Brain microvascular endothelial cell (primary cell): ENCODE results near the gene QSOX2.

ENCODE experiments used
- DNase-seq: peaks from one replicate; pipeline ENCODE4 v3.0.0-alpha.2; 2020
- H3K27ac ChIP-seq: fragments of 250-450 bp; sonication (Bioruptor Pico); 2 replicates; pipeline ENCODE4 v1.5.1; 2020; ENCODE audit warnings: mild to moderate bottlenecking, moderate library complexity
- H3K27me3 ChIP-seq: fragments of 250-450 bp; sonication (Bioruptor Pico); replicated peaks from 2 replicates; pipeline ENCODE4 v1.5.1; 2020; ENCODE audit warnings: mild to moderate bottlenecking
- H3K36me3 ChIP-seq: fragments of 250-450 bp; sonication (Bioruptor Pico); replicated peaks from 2 replicates; pipeline ENCODE4 v1.5.1; 2020; ENCODE audit warnings: mild to moderate bottlenecking
- H3K4me3 ChIP-seq: 2 replicates; pipeline ENCODE4 v1.5.1; 2011; ENCODE audit warnings: low read depth, mild to moderate bottlenecking, control low read depth, low read length, moderate library complexity
- in situ Hi-C: cut with HindIII; loops from 2 replicates; pipeline ENCODE4 v1.10.0; 2017; ENCODE audit warnings: low sequenced_read_pairs, low pct_ligation_motif_present
- TF ChIP-seq, protein P1 (sequence below): IDR thresholded peaks from 2 replicates; pipeline ENCODE4 v1.5.1; 2011; ENCODE audit warnings: low read depth, mild to moderate bottlenecking, moderate library complexity, low read length, control low read depth, inconsistent platforms; ENCODE audit errors: missing control alignments

Gene QSOX2

DNA sequence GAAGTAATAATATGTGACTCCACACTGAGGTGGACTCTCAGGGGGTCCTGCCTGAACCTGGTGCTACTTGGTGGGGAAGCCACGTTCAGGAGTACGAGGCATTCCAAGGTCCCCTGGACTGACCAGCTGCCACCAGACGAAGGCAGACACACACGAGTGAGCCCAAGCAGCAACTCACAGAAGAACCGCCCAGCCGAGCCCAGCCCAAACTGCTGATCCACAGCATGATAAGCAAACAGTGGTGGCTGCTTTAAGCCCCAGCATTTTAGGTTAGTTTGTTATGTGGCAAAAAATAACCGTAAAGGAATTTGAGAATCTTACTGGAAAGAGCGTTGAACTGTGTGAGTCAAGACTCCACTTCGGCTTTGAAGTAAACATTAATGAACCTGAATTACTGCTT lies 31.9 kb downstream of the QSOX2 start:
- H3K4me3 ChIP-seq = no peak overlapping the region
- TF ChIP-seq, protein P1, sequence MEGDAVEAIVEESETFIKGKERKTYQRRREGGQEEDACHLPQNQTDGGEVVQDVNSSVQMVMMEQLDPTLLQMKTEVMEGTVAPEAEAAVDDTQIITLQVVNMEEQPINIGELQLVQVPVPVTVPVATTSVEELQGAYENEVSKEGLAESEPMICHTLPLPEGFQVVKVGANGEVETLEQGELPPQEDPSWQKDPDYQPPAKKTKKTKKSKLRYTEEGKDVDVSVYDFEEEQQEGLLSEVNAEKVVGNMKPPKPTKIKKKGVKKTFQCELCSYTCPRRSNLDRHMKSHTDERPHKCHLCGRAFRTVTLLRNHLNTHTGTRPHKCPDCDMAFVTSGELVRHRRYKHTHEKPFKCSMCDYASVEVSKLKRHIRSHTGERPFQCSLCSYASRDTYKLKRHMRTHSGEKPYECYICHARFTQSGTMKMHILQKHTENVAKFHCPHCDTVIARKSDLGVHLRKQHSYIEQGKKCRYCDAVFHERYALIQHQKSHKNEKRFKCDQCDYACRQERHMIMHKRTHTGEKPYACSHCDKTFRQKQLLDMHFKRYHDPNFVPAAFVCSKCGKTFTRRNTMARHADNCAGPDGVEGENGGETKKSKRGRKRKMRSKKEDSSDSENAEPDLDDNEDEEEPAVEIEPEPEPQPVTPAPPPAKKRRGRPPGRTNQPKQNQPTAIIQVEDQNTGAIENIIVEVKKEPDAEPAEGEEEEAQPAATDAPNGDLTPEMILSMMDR = no peak
- no peak for DNase-seq
- H3K27me3 ChIP-seq = no peaks in the 10 kb centered on the region
- H3K36me3 ChIP-seq = peaks cover 12% of the 10 kb centered on the region
- H3K27ac ChIP-seq = no peak overlapping the region
- in situ Hi-C loops = no loop called here

- DNase-seq = no peak
- peaks cover 12% of the 10 kb centered on the region for H3K36me3 ChIP-seq
- TF ChIP-seq, protein P1 = no peak
Measured at GRCh38 chr9:136212345-136212950, 33.2 kb downstream of the QSOX2 start.

GRCh38 chr9:136211441-136212344 lies 33.9 kb downstream of the QSOX2 start:
- Histone ChIP-seq H3K4me3 (no peak overlapping the region), H3K36me3 (peaks cover 12% of the 10 kb centered on the region), H3K27ac (no peak overlapping the region), H3K27me3 (no peaks in the 10 kb centered on the region)
- in situ Hi-C loops = no loop called here
- no peak for DNase-seq
- TF ChIP-seq, protein P1 = no peak

More at GRCh38 chr9:136212345-136212950, 33.2 kb downstream of the QSOX2 start:
- Histone ChIP-seq H3K27me3 (no peaks in the 10 kb centered on the region), H3K4me3 (no peak overlapping the region), H3K27ac (no peak overlapping the region)
- in situ Hi-C loops = no loop called here

- Histone ChIP-seq H3K36me3 (peaks cover 12% of the 10 kb centered on the region), H3K27me3 (no peaks in the 10 kb centered on the region), H3K4me3 (no peak overlapping the region), H3K27ac (no peak overlapping the region)
- in situ Hi-C loops = no loop called here
- DNase-seq = no peak
- TF ChIP-seq, protein P1 = no peak
Measured at GRCh38 chr9:136211006-136211405, 34.6 kb downstream of the QSOX2 start.

- Histone ChIP-seq H3K27me3 (no peaks in the 10 kb centered on the region), H3K4me3 (no peak overlapping the region), H3K27ac (no peak overlapping the region), H3K36me3 (peaks cover 12% of the 10 kb centered on the region)
- DNase-seq = no peak
- in situ Hi-C loops = no loop called here
- TF ChIP-seq, protein P1 = no peak
Measured at GRCh38 chr9:136210276-136210675, 35.3 kb downstream of the QSOX2 start.
